ENCODE data around the gene GPR83.

DNA sequence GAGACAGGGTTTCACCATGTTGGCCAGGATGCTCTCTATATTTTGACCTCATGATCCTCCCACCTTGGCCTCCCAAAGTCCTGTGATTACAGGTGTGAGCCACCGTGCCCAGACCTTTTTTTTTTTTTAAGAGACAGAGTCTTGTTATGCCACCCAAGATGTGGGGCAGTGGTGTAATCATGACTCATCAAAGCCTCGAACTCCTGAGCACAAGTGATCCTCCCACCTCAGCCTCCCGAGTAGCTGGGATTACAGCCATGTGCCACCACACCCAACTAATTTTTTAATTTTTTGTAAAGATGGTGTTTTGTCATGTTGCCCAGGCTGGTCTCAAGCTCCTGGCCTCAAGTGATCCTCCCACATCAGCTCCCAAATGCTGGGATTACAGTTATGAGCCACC, 59.0 kb downstream of the GPR83 start:
- TF ChIP-seq, protein P1, sequence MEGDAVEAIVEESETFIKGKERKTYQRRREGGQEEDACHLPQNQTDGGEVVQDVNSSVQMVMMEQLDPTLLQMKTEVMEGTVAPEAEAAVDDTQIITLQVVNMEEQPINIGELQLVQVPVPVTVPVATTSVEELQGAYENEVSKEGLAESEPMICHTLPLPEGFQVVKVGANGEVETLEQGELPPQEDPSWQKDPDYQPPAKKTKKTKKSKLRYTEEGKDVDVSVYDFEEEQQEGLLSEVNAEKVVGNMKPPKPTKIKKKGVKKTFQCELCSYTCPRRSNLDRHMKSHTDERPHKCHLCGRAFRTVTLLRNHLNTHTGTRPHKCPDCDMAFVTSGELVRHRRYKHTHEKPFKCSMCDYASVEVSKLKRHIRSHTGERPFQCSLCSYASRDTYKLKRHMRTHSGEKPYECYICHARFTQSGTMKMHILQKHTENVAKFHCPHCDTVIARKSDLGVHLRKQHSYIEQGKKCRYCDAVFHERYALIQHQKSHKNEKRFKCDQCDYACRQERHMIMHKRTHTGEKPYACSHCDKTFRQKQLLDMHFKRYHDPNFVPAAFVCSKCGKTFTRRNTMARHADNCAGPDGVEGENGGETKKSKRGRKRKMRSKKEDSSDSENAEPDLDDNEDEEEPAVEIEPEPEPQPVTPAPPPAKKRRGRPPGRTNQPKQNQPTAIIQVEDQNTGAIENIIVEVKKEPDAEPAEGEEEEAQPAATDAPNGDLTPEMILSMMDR (conservative IDR thresholded peaks at IDR 0.05; ENCODE audit: low read depth, low read length), result no peak
- no peak for TF ChIP-seq EZH2 (IDR thresholded peaks at IDR 0.05; ENCODE audit: borderline replicate concordance, low read depth, low read length, poor library complexity, severe bottlenecking)

All from A673 (cell line).